Nephron (organoid): Measurements from ENCODE around the gene C1orf105.

Source experiments
- H3K27ac Mint-ChIP-seq, 3 experiments: 2 replicates each; pipeline ENCODE4 v1.8.0; 2020; ENCODE audit warnings: mixed read lengths in 3 of 3, mild to moderate bottlenecking in 2 of 3, moderate library complexity in 1 of 3
- H3K27me3 Mint-ChIP-seq: 2 replicates; pipeline ENCODE4 v1.8.0; 2021; ENCODE audit warnings: low read depth, mild to moderate bottlenecking, moderate library complexity, mixed read lengths
- H3K36me3 Mint-ChIP-seq: 2 replicates; pipeline ENCODE4 v1.8.0; 2020; ENCODE audit warnings: low read depth, mixed read lengths
- H3K4me1 Mint-ChIP-seq: 2 replicates; pipeline ENCODE4 v1.8.0; 2020; ENCODE audit warnings: mixed read lengths
- H3K4me3 Mint-ChIP-seq, 3 experiments: 2 replicates each; pipeline ENCODE4 v1.8.0; 2020; ENCODE audit warnings: mild to moderate bottlenecking in 3 of 3, mixed read lengths in 3 of 3, moderate library complexity in 2 of 3
- H3K9me3 Mint-ChIP-seq: 2 replicates; pipeline ENCODE4 v1.8.0; 2020; ENCODE audit warnings: mixed read lengths
- CTCF ChIP-seq, 3 experiments: fragments of 200-600 bp; sonication (generic); IDR thresholded peaks; one replicate each; pipeline ENCODE4 v1.5.0; 2021; ENCODE audit warnings: antibody characterized with exemption in 3 of 3; ENCODE audit not compliant: unreplicated experiment in 3 of 3

C1orf105 gene

GRCh38 chr1:172477216-172477615, 56.7 kb downstream of the C1orf105 start:
- Mint-ChIP-seq H3K4me1 (peaks cover 13% of the 10 kb centered on the region), H3K27me3 (no peaks in the 10 kb centered on the region), H3K9me3 (no peaks in the 10 kb centered on the region), H3K4me3 (no peak overlapping the region), H3K27ac (peak overlapping the region in 1 of 3 experiments; percentile 51), H3K36me3 (no peaks in the 10 kb centered on the region)
- TF ChIP-seq CTCF (IDR thresholded peaks at IDR 0.05; ENCODE audit: unreplicated experiment in 3 of 3), result no peak

- no peaks in the 10 kb centered on the region for H3K9me3 Mint-ChIP-seq
- no peak for TF ChIP-seq CTCF (IDR thresholded peaks at IDR 0.05; ENCODE audit: unreplicated experiment in 3 of 3)
- no peaks in the 10 kb centered on the region for H3K36me3 Mint-ChIP-seq
- no peak overlapping the region for H3K4me3 Mint-ChIP-seq
- peak overlapping the region in 1 of 3 experiments; percentile 9 for H3K27ac Mint-ChIP-seq
- H3K4me1 Mint-ChIP-seq, result peaks cover 13% of the 10 kb centered on the region
- H3K27me3 Mint-ChIP-seq, result no peaks in the 10 kb centered on the region
Measured at GRCh38 chr1:172477741-172478140, 57.3 kb downstream of the C1orf105 start.

- no peaks in the 10 kb centered on the region for H3K27me3 Mint-ChIP-seq
- no peak overlapping the region for H3K27ac Mint-ChIP-seq
- peaks cover 13% of the 10 kb centered on the region for H3K4me1 Mint-ChIP-seq
- no peaks in the 10 kb centered on the region for H3K36me3 Mint-ChIP-seq
- no peak for TF ChIP-seq CTCF (IDR thresholded peaks at IDR 0.05; ENCODE audit: unreplicated experiment in 3 of 3)
- H3K9me3 Mint-ChIP-seq, result no peaks in the 10 kb centered on the region
- H3K4me3 Mint-ChIP-seq, result no peak overlapping the region
Measured at GRCh38 chr1:172478485-172478884, 58.0 kb downstream of the C1orf105 start.

GRCh38 chr1:172480431-172480830, 59.9 kb downstream of the C1orf105 start:
- H3K4me1 Mint-ChIP-seq, result peaks cover 13% of the 10 kb centered on the region
- H3K9me3 Mint-ChIP-seq, result no peaks in the 10 kb centered on the region
- H3K4me3 Mint-ChIP-seq, result no peak overlapping the region
- H3K27ac Mint-ChIP-seq, result peak overlapping the region in 1 of 3 experiments; percentile 11
- no peaks in the 10 kb centered on the region for H3K36me3 Mint-ChIP-seq
- H3K27me3 Mint-ChIP-seq, result no peaks in the 10 kb centered on the region
- no peak for TF ChIP-seq CTCF (IDR thresholded peaks at IDR 0.05; ENCODE audit: unreplicated experiment in 3 of 3)

GRCh38 chr1:172482044-172482443, 61.6 kb downstream of the C1orf105 start:
- Mint-ChIP-seq H3K4me1 (peaks cover 4% of the 10 kb centered on the region), H3K36me3 (no peaks in the 10 kb centered on the region), H3K27me3 (no peaks in the 10 kb centered on the region), H3K9me3 (no peaks in the 10 kb centered on the region), H3K27ac (no peak overlapping the region), H3K4me3 (no peak overlapping the region)
- no peak for TF ChIP-seq CTCF (IDR thresholded peaks at IDR 0.05; ENCODE audit: unreplicated experiment in 3 of 3)

- TF ChIP-seq CTCF (IDR thresholded peaks at IDR 0.05; ENCODE audit: unreplicated experiment in 3 of 3), result no peak
- Mint-ChIP-seq H3K27ac (no peak overlapping the region), H3K9me3 (no peaks in the 10 kb centered on the region), H3K4me1 (peaks cover 4% of the 10 kb centered on the region), H3K4me3 (no peak overlapping the region), H3K36me3 (no peaks in the 10 kb centered on the region), H3K27me3 (no peaks in the 10 kb centered on the region)
Measured at GRCh38 chr1:172483448-172483847, 63.0 kb downstream of the C1orf105 start.
